Gastrocnemius medialis (tissue), 4 donors: Measurements from ENCODE around the gene CCDC38. TPM values are rescaled to one million over a fixed set of nuclear protein-coding genes. Genes with fewer than 3 reads are reported as not detected.

Source experiments
- ATAC-seq, 2 donors: fragments of 150-250 bp; one replicate each; pipeline ENCODE4 v1.9.1; 2016
- DNase-seq, 2 donors: peaks; one replicate each; pipeline ENCODE4 v3.0.0-alpha.2; 2019
- H3K27ac ChIP-seq, 4 donors: fragments of 200-600 bp; sonication (generic); 1 replicate in 1 of 4; 2 replicates in 3 of 4; pipeline ENCODE4 v1.5.1; 2016 to 2018; ENCODE audit warnings: mild to moderate bottlenecking in 2 of 4, moderate library complexity in 1 of 4
- H3K27me3 ChIP-seq, 3 donors: fragments of 200-600 bp; sonication (generic) in 2 of 3; 1 replicate in 1 of 3; 2 replicates in 2 of 3; pipeline versions ENCODE4 v1.5.1 to v1.6.0; 2016 to 2019; ENCODE audit warnings: mild to moderate bottlenecking in 1 of 3, moderate library complexity in 1 of 3
- H3K36me3 ChIP-seq, 2 donors: fragments of 200-600 bp; sonication (generic) in 1 of 2; one replicate each; pipeline ENCODE4 v1.5.1; 2017 to 2018
- H3K4me1 ChIP-seq, 2 donors: fragments of 200-600 bp; sonication (generic) in 1 of 2; one replicate each; pipeline ENCODE4 v1.5.1; 2016 to 2017; ENCODE audit warnings: mild to moderate bottlenecking in 2 of 2
- H3K4me3 ChIP-seq, 4 donors: fragments of 200-600 bp; sonication (generic) in 3 of 4; 1 replicate in 1 of 4; 2 replicates in 3 of 4; pipeline ENCODE4 v1.5.1; 2016 to 2019; ENCODE audit warnings: mild to moderate bottlenecking in 2 of 4
- H3K9me3 ChIP-seq, 3 donors: fragments of 200-600 bp; sonication (generic) in 2 of 3; 1 replicate in 1 of 3; 2 replicates in 2 of 3; pipeline ENCODE4 v1.5.1; 2016 to 2019
- CTCF ChIP-seq, 5 experiments: fragments of 450-650 bp in 3 of 5; fragments of 200-600 bp in 2 of 5; sonication (generic) in 2 of 5; IDR thresholded peaks in 4 of 5; conservative IDR thresholded peaks in 1 of 5; 1 replicate in 4 of 5; 2 replicates in 1 of 5; pipeline ENCODE4 v1.5.1; 2016 to 2019; ENCODE audit warnings: antibody characterized with exemption in 5 of 5, mild to moderate bottlenecking in 3 of 5, moderate library complexity in 3 of 5
- POLR2A ChIP-seq, 2 donors: fragments of 450-650 bp; IDR thresholded peaks; one replicate each; pipeline ENCODE4 v1.6.1; 2017; ENCODE audit warnings: antibody characterized with exemption in 2 of 2, mild to moderate bottlenecking in 2 of 2, moderate library complexity in 2 of 2
- in situ Hi-C, 4 donors: fragments of 200-750 bp; cut with MboI; loops; one replicate each; pipeline versions ENCODE4 v1.15.0 to v1.8.0; 2017; ENCODE audit warnings: low sequenced_read_pairs in 4 of 4
- intact Hi-C: fragments of 100-400 bp; cut with DNase I; formaldehyde crosslinking; loops from one replicate; pipeline ENCODE4 v1.15.1; 2023; ENCODE audit warnings: low total_unique reads
- total RNA-seq, 4 donors: library from RNA; depleted of rRNA; stranded (reverse); fragments of >200 nt; gene quantifications; one replicate each; pipeline versions ENCODE4 v1.1.0 to v1.2.3, GENCODE V29; 2016

Gene CCDC38
- total RNA-seq, 4 donors from 2014 or later = not detected

DNA sequence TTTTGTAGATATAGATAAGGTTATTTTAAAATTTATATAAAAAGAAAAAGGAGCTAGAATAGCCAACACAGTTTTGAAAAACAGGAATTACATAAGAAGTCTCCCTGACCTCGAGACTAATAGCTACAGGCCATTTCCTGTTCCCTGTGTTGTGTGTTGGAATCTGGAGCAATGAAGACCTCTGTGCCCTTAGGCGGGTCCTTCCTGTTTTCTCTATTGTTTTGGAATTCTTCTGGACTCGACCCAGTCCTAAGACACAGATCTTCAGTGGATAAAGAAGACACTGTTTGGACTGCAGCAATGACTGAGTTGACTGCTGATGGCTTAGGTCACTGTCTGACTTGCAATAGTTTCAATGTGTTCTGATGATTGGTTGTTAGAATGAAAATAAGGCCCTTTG is 57.4 kb downstream of the CCDC38 start:
- in situ Hi-C loops = no loop called here
- no peak overlapping the region for H3K4me3 ChIP-seq
- H3K4me1 ChIP-seq = peaks cover 0 to 5% of the 10 kb centered on the region in 2 donors
- no peak for TF ChIP-seq POLR2A (IDR thresholded peaks at IDR 0.05)
- TF ChIP-seq CTCF (IDR thresholded peaks at IDR 0.05 in 4 of 5, conservative IDR thresholded peaks at IDR 0.05 in 1 of 5) = no peak
- no peaks in the 10 kb centered on the region for H3K9me3 ChIP-seq
- ATAC-seq (peak in 1 of 2 donors; percentile 54), DNase-seq (no peak)
- no peaks in the 10 kb centered on the region for H3K27me3 ChIP-seq
- H3K27ac ChIP-seq = no peak overlapping the region
- no peaks in the 10 kb centered on the region for H3K36me3 ChIP-seq
- intact Hi-C loops = no loop called here

DNA sequence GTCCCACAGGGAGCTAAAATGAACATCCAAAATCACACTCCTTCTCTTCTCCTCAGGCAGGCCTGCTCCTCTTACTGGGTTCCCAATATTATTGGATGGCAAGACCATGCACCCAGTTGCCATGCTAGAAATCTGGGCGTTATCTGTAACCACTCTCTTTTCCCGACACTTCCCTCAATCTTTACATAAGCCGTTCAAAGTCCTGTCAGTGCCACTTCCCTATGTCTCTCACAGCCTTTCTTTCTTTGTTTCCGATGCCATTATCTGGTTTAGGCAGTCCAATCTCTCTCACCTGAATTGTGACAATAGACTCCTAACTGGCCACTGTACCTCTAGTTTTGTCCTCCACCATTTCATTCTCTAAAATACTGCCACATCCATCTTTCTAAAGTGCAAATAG is 59.5 kb downstream of the CCDC38 start:
- ATAC-seq = no peak
- no peak for TF ChIP-seq POLR2A (IDR thresholded peaks at IDR 0.05)
- TF ChIP-seq CTCF (IDR thresholded peaks at IDR 0.05 in 4 of 5, conservative IDR thresholded peaks at IDR 0.05 in 1 of 5) = no peak
- intact Hi-C loops (no loop called here), in situ Hi-C loops (no loop called here)
- H3K36me3 ChIP-seq = no peaks in the 10 kb centered on the region
- H3K4me3 ChIP-seq = no peak overlapping the region
- no peaks in the 10 kb centered on the region for H3K27me3 ChIP-seq
- H3K9me3 ChIP-seq = no peaks in the 10 kb centered on the region
- DNase-seq = no peak
- H3K4me1 ChIP-seq = peaks cover 0 to 5% of the 10 kb centered on the region in 2 donors
- no peak overlapping the region for H3K27ac ChIP-seq

DNA sequence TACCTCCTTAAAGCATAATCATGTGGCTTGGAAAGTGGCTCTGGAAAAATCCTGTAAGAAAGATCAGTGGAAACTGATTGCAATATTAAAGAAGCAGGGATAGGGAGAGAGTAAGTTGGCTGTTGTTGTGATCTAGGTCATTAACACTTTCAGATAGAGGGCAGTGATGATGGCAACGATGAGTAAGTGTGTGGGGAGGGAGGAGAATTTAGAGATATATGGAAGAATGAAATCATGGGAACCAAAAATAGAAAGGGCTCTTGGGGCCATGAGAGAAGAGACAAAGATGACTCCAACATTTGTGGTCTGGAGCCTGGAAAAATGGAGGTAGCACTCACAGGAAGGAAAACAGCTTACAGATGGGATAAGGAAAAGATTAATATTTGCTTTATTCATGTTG is 60.3 kb downstream of the CCDC38 start:
- Histone ChIP-seq H3K4me1 (peaks cover 0 to 5% of the 10 kb centered on the region in 2 donors), H3K27ac (no peak overlapping the region), H3K36me3 (no peaks in the 10 kb centered on the region), H3K27me3 (no peaks in the 10 kb centered on the region), H3K4me3 (no peak overlapping the region), H3K9me3 (no peaks in the 10 kb centered on the region)
- TF ChIP-seq POLR2A (IDR thresholded peaks at IDR 0.05) = no peak
- no peak for ATAC-seq
- in situ Hi-C loops = no loop called here
- no peak for DNase-seq
- intact Hi-C loops = no loop called here

GRCh38 chr12:95881331-95881955 is 61.0 kb downstream of the CCDC38 start:
- intact Hi-C loops (no loop called here), in situ Hi-C loops (no loop called here)
- no peak for DNase-seq
- no peak overlapping the region for H3K4me3 ChIP-seq
- TF ChIP-seq POLR2A (IDR thresholded peaks at IDR 0.05) (no peak), CTCF (IDR thresholded peaks at IDR 0.05 in 4 of 5, conservative IDR thresholded peaks at IDR 0.05 in 1 of 5) (no peak)
- no peak overlapping the region for H3K27ac ChIP-seq
- no peaks in the 10 kb centered on the region for H3K27me3 ChIP-seq
- ATAC-seq = no peak
- H3K9me3 ChIP-seq = no peaks in the 10 kb centered on the region
- no peaks in the 10 kb centered on the region for H3K36me3 ChIP-seq
- H3K4me1 ChIP-seq = peaks cover 0 to 5% of the 10 kb centered on the region in 2 donors

DNA sequence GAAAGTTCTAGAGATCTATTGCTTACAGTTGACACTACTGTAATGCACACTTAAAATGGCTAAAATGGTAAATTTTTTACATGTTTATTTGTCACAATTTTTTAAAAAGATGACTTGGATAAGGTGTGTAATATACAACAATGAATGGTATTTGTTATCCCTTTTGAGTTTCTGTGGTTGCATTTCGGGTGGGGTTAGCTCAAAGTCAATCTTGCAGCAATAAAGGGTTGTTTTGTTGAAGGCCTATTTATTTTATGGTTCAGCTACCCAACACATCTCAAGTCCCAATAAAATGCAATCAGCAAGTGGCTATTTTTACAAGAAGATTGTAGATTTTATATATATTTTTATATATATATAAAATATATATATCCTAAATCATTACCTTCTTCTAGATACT is 61.5 kb downstream of the CCDC38 start:
- no peak overlapping the region for H3K27ac ChIP-seq
- ATAC-seq = no peak
- H3K36me3 ChIP-seq = no peaks in the 10 kb centered on the region
- intact Hi-C loops = no loop called here
- H3K27me3 ChIP-seq = no peaks in the 10 kb centered on the region
- H3K9me3 ChIP-seq = no peaks in the 10 kb centered on the region
- DNase-seq = no peak
- peaks cover 0 to 5% of the 10 kb centered on the region in 2 donors for H3K4me1 ChIP-seq
- TF ChIP-seq POLR2A (IDR thresholded peaks at IDR 0.05) = no peak
- no peak for TF ChIP-seq CTCF (IDR thresholded peaks at IDR 0.05 in 4 of 5, conservative IDR thresholded peaks at IDR 0.05 in 1 of 5)
- in situ Hi-C loops = no loop called here
- no peak overlapping the region for H3K4me3 ChIP-seq
